Skeletal muscle cell (primary cell): ENCODE results near the gene PBRM1.
A peak's percentile ranks its signal among the peaks of the same experiment; 100 is the strongest.

Experiments
- DNase-seq: peaks from one replicate; pipeline ENCODE4 v3.0.0-alpha.2; 2010; ENCODE audit warnings: low read depth
- H3K4me3 ChIP-seq: 2 replicates; pipeline ENCODE4 v1.5.1; 2011; ENCODE audit warnings: low read depth, mild to moderate bottlenecking, control low read depth, low read length, moderate library complexity

The PBRM1 gene

GRCh38 chr3:52705438-52705687, 19.6 kb upstream of the PBRM1 start:
- no peak for DNase-seq
- peak overlapping the region; percentile 99 for H3K4me3 ChIP-seq

DNA sequence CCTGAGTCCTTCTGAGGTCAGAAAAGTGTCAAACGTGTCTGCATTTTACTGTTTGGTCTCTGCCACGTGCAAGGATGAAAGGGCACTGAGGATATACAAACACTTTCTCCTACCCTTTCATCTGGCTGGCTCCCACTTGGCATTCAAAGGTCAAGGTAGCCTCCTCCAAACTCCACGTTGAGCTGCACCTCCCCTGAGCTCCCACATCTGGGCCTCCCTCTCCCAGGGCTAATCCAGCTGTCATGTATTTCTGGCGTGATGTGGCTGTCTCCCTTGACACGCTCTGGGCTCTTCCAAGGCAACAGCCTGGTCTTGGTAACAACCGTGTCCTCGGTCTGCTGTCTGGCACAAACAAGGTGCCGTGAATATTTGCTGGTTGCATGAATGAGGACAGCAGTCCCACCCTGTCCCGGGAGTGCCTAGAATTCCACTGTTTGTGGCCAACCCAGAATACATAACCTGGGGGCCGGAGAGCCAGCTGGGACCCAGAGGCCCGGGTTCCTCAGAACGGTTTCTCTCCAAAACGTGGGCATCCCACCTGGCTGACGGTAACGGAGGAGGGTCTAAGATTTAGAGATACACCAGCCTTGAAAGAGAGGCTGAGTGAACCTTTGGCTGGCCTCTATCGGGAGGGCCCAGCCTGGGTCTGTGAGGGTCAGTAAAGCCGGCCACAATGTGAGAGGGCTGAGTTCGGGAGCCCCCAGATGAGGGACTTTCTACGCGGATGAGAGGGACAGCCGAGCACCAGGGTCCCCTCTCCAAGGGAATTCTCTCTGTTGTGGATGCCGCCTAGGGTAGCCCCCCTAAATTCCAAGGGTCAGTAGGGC, 19.1 kb upstream of the PBRM1 start:
- no peak for DNase-seq

GRCh38 chr3:52703341-52703740, 17.6 kb upstream of the PBRM1 start:
- no peak overlapping the region for H3K4me3 ChIP-seq
- no peak for DNase-seq

More for the DNA sequence above, 19.1 kb upstream of the PBRM1 start:
- H3K4me3 ChIP-seq, result peak overlapping the region; percentile 99

GRCh38 chr3:52697632-52697965, 11.9 kb upstream of the PBRM1 start:
- DNase-seq, result no peak
- H3K4me3 ChIP-seq, result no peak overlapping the region

DNA sequence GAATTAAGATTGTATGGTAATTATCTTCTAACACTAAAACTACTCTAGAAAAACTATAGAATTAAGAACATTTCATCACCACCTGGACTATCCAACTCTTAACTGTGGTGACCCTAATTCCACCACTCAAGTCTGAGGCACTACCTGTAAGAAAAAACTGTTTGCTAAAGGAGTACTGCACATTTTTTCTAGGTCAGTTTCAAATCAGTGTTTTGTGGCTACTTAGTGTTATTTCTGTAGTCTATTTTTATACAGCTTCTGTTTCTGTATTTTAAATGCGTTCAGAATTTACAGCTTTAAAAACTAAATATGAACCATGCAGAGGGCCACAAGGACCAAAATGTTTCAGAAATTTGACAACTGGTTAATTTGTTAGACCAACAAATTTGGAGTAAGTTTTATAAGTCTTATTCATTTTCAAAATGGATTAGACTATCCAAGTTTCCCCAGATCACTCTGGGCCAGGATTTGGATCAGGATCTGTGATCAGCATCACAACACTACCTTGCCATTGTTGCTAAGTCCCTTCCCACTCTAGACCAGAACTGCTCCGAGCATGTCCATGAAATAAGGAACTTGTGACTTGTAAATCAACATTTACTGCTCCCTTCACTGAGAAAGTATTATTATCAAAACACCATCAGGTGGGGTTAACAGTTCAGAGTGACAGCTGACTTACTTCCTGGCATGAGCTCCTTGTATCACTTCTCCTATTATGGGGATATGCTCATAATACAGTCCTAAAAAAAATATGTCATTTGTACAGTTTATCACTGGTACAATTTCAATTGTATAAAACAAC, 11.3 kb upstream of the PBRM1 start:
- no peak overlapping the region for H3K4me3 ChIP-seq
- DNase-seq, result no peak

GRCh38 chr3:52695798-52696671, 10.3 kb upstream of the PBRM1 start:
- DNase-seq, result no peak
- no peak overlapping the region for H3K4me3 ChIP-seq

- DNase-seq, result no peak
These were observed 8.9 kb upstream of the PBRM1 start for GRCh38 chr3:52694528-52695189.

DNA sequence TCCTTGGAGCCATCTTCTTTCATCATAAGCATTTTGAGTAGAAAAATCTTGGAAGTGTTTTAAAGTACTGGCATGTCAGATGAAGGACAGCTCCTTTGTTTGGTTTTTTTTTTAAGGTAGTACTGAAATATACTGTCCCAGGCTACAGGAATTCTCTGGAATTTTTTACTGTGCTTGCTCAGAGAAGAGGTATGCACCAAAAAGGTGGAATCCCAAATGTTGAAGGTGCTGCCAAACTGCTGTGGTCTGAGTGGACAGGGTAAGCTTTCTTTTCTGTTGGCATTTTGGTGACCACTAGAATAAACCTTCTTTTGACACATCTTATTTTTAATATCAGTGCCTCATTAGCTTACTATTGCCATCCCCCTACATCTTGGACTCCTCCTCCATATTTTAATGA, 7.4 kb upstream of the PBRM1 start:
- no peak for DNase-seq
- no peak overlapping the region for H3K4me3 ChIP-seq

More at GRCh38 chr3:52694528-52695189, 8.9 kb upstream of the PBRM1 start:
- H3K4me3 ChIP-seq, result no peak overlapping the region

GRCh38 chr3:52690560-52690959, 4.8 kb upstream of the PBRM1 start:
- DNase-seq, result no peak
- no peak overlapping the region for H3K4me3 ChIP-seq

GRCh38 chr3:52689151-52689550, 3.4 kb upstream of the PBRM1 start:
- no peak for DNase-seq
- no peak overlapping the region for H3K4me3 ChIP-seq

- H3K4me3 ChIP-seq, result no peak overlapping the region
- no peak for DNase-seq
These were observed 2.6 kb upstream of the PBRM1 start for GRCh38 chr3:52688266-52688665.

DNA sequence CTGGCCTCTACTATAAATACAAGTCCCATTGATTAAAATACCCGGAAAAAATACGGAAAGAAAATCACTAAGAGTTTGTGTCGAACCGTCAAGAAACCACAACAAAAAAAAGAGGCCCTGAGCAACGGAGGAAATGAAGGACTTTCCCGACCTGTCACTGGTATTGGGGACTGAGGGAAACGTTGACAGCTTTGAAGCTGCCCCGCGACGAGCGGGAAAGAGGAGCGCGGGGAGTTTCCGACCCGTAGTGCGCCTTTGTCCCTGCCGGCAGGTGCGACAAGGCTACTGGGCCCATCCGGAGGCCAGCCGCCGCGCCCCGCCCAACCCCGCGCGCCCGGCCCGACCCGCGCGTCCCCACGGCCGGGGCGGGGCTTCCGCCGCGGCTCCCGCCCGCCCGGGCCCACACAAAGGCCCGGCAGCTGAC, 416 bp downstream of the PBRM1 start:
- DNase-seq, result no peak
- peak overlapping the region; percentile 99 for H3K4me3 ChIP-seq

DNA sequence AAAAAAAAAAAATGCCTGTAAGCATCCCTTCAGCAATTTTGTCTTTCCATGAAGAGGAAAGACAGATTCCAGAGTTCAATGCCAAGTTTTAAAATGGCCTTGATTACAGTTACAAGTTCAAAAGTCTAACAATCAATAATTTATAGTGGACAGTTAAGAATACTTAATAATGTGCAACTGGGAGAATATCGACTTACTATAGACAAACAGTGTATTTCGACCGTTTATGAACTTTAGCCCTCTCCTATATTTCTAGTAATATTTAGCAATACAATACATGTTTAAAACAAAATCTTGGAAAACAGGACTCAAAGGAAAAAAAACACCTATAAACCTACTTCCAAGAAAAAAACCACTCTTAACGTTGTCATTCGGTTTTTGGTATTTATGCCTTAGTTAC, 1.5 kb downstream of the PBRM1 start:
- no peak overlapping the region for H3K4me3 ChIP-seq
- no peak for DNase-seq

DNA sequence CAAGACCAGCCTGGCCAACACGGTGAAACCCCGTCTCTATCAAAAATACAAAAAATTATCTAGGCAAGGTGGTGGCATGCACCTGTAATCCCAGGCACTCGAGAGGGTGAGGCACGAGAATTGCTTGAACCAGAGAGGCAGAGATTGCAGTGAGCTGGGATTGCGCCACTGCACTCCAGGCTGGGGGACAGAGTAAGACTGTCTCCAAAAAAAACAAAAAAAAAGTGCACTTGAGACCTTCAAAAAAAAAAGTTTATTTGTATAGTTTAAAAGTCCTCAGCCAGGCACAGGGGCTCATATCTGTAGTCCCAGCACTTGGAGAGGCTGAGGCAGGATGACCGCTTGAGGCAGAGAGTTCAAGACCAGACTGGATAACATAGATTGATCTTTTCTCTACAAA, 2.1 kb downstream of the PBRM1 start:
- DNase-seq, result no peak
- no peak overlapping the region for H3K4me3 ChIP-seq

- no peak overlapping the region for H3K4me3 ChIP-seq
- peak; percentile 79 for DNase-seq
These were observed 3.7 kb downstream of the PBRM1 start for GRCh38 chr3:52682016-52682415.

DNA sequence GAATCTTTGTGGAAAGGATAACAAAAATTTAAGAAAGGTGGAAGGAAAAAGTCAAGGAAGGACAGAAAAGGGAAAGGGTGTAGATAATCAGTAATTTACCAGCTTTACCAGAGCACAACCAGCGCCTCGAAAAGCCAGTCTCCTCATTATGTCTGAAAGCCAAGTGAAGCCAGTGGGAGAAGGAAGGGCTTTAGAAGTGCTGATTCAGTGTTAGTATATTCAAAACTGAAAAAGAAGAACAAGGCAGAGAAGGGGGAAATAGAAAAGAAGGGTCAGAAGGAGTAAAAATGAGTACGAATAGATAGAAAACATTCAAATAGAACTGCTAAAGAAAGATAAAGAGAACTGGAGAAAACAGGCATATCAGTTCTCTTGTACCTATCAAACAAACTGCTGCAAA, 4.1 kb downstream of the PBRM1 start:
- DNase-seq, result no peak
- no peak overlapping the region for H3K4me3 ChIP-seq

DNA sequence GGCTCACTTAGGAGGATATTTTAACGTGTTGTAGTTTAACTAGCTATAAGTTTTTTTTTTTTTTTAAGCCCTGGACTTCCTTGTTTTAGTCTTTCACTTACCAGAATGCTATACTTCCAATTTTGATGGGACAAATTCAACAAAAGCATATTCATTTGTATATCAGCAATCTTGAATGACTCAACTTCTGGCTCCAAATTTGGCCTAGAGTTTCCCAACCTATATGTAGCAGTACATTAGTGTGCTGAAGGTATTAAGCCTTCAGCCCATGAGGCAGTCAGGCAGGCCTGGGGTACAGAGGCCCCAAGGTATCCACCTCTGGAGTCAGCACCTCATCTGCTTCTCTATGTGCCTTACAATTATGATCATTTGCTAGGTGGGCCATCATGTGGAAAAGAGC, 5.9 kb downstream of the PBRM1 start:
- H3K4me3 ChIP-seq, result no peak overlapping the region
- DNase-seq, result no peak

DNA sequence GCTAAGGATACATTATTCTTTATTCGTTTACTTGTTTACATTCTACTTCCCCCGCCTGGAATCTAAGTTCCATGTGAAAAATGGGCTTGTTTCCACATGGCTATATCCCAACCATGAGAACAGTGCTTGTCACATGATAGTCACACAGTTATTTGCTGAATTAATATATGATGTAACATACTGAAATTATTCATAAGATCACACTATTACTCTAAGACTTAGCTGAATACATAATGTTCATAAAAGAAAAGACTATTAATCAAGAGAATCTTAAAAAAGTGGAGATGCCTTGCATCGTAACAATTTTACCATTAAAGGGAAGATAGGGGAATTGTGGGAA, 6.5 kb downstream of the PBRM1 start:
- DNase-seq, result no peak
- H3K4me3 ChIP-seq, result no peak overlapping the region

DNA sequence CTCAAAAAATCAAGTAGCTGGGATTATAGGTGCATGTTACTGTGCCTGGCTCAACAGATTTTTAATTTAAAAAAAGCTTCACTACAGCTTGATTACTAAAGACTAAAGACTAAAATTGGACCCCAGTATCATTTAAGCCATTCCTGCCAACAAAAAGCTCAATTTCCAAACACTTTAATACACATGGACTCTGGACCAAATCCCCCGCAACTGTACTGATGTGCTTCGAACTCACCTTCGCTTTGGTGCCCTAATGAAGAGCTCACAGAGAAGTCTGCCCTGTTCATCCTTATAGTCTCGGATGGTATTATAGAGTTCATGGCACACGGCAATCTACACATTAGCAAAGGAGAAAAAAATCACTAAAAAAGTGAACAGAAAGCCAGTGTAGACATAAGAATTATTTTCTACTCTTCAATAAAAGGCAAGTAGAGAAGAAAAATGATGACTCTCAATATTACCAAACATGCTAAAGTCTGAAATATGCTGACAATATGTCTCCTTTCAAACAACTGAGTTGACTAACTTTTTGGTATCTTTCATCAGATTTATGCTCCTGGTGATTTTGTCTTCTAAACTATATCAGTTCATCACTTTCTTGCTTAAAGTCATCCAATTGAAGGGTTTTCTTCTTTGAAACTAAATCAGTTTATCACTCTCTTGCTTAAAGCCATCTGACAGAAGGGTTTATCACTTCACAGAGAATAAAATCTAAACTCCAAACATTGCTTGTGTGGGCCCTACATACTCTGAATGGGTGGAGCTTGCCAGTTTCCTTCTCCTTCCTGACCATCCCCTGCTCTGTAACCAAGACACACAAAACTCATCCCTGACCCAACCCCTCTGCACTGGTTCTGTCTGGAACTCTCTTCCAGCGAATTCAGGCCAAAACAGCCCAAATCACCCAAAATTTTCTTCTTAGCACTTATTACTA, 7.2 kb downstream of the PBRM1 start:
- no peak for DNase-seq
- no peak overlapping the region for H3K4me3 ChIP-seq
